SK-N-SH (cell line): ENCODE data around the gene KDM2A. TPM values are rescaled to one million over a fixed set of nuclear protein-coding genes. Genes with fewer than 3 reads are reported as not detected.
"Not testable (repeated sequence)": the region's sequence is repeated elsewhere in the genome, so short reads cannot be mapped to it uniquely, and the experiment has no call there.

Experiments
- CTCF ChIA-PET: fragments of 300-600, 350-600 bp; formaldehyde crosslinking; extraction: SDS; loops from one replicate; lab custom pipeline; 2021; lab: Yijun Ruan, JAX
- POLR2A ChIA-PET: fragments of 350-600 bp; sonication (Branson Sonifier 250); formaldehyde crosslinking; extraction: SDS; loops from one replicate; lab custom pipeline; 2020; ENCODE audit warnings: antibody characterized with exemption, inconsistent platforms; lab: Yijun Ruan, JAX
- DNase-seq: peaks from one replicate; pipeline ENCODE4 v3.0.0; 2012
- H2AFZ ChIP-seq: fragments of 200-600 bp; sonication (generic); 2 replicates; pipeline ENCODE4 v1.8.1; 2016; ENCODE audit warnings: antibody characterized with exemption, mild to moderate bottlenecking, low read depth
- H3F3A ChIP-seq: fragments of 200-600 bp; sonication (generic); replicated peaks from 2 replicates; pipeline ENCODE3; 2016; ENCODE audit warnings: antibody characterized with exemption, mild to moderate bottlenecking; ENCODE audit not compliant: insufficient read depth
- H3K27ac ChIP-seq, 2 experiments: fragments of 200-500 bp in 1 of 2; fragments of 200-600 bp in 1 of 2; sonication (Bioruptor generic) in 1 of 2; sonication (generic), shearing (Covaris generic) in 1 of 2; 2 replicates each; pipeline versions ENCODE4 v1.5.1 to v1.6.1; 2014 to 2016; ENCODE audit warnings: low read depth in 2 of 2, inconsistent platforms in 1 of 2, low read length in 1 of 2, mild to moderate bottlenecking in 1 of 2, mixed read lengths in 1 of 2
- H3K27me3 ChIP-seq: fragments of 200-600 bp; sonication (generic), shearing (Covaris generic); 2 replicates; pipeline ENCODE4 v1.6.1; 2016; ENCODE audit warnings: mixed run types; ENCODE audit not compliant: insufficient read depth
- H3K36me3 ChIP-seq, 2 experiments: fragments of 200-500 bp in 1 of 2; fragments of 200-600 bp in 1 of 2; sonication (Bioruptor generic) in 1 of 2; sonication (generic) in 1 of 2; replicated peaks in 1 of 2; 2 replicates each; pipeline versions ENCODE3 to v1.5.1; 2014 to 2016; ENCODE audit warnings: low read length in 1 of 2, mild to moderate bottlenecking in 1 of 2; ENCODE audit not compliant: insufficient read depth in 2 of 2, control insufficient read depth in 1 of 2
- H3K4me1 ChIP-seq, 2 experiments: fragments of 200-500 bp in 1 of 2; fragments of 200-600 bp in 1 of 2; sonication (Bioruptor generic) in 1 of 2; sonication (generic), shearing (Covaris generic) in 1 of 2; 2 replicates each; pipeline versions ENCODE4 v1.5.1 to v1.6.1; 2014 to 2016; ENCODE audit warnings: low read depth in 1 of 2, low read length in 1 of 2, mixed run types in 1 of 2; ENCODE audit not compliant: insufficient read depth in 2 of 2, control insufficient read depth in 1 of 2
- H3K4me2 ChIP-seq: fragments of 200-600 bp; sonication (generic), shearing (Covaris generic); 2 replicates; pipeline ENCODE4 v1.6.1; 2017; ENCODE audit warnings: mixed run types
- H3K4me3 ChIP-seq, 2 experiments: fragments of 200-500 bp in 1 of 2; fragments of 200-600 bp in 1 of 2; sonication (Bioruptor generic) in 1 of 2; sonication (generic), shearing (Covaris generic) in 1 of 2; 2 replicates each; pipeline versions ENCODE4 v1.5.1 to v1.8.1; 2014 to 2016; ENCODE audit warnings: low read depth in 2 of 2, inconsistent platforms in 1 of 2, low read length in 1 of 2, mild to moderate bottlenecking in 1 of 2, mixed read lengths in 1 of 2, moderate library complexity in 1 of 2
- H3K79me2 ChIP-seq: fragments of 200-600 bp; sonication (generic); 2 replicates; pipeline ENCODE4 v1.8.1; 2017; ENCODE audit warnings: mild to moderate bottlenecking; ENCODE audit not compliant: insufficient read depth
- H3K9ac ChIP-seq: fragments of 200-600 bp; sonication (generic); 2 replicates; pipeline ENCODE4 v1.6.1; 2017; ENCODE audit warnings: mixed run types
- H3K9me2 ChIP-seq: fragments of 200-600 bp; sonication (generic); 2 replicates; pipeline ENCODE4 v1.6.1; 2017; ENCODE audit warnings: mixed run types
- H3K9me3 ChIP-seq: fragments of 200-600 bp; sonication (generic); 2 replicates; pipeline ENCODE4 v1.6.1; 2017; ENCODE audit warnings: mixed run types, mild to moderate bottlenecking, moderate library complexity
- H4K20me1 ChIP-seq: fragments of 200-600 bp; sonication (generic); 2 replicates; pipeline ENCODE4 v1.6.1; 2017; ENCODE audit warnings: mild to moderate bottlenecking, mixed run types; ENCODE audit not compliant: insufficient read depth
- CHD2 ChIP-seq: fragments of 150-350 bp; IDR thresholded peaks from 2 replicates; pipeline ENCODE4 v1.6.1; 2018; ENCODE audit warnings: low read length; ENCODE audit not compliant: partially characterized antibody
- GATA2 ChIP-seq: sonication (generic); formaldehyde crosslinking; IDR thresholded peaks from 2 replicates; pipeline ENCODE4 v1.5.0; 2020; ENCODE audit warnings: mild to moderate bottlenecking, missing genetic modification reagents
- MEF2A ChIP-seq: IDR thresholded peaks from 2 replicates; pipeline ENCODE4 v1.4.0; 2012; ENCODE audit warnings: low read depth, borderline replicate concordance
- RCOR1 ChIP-seq: fragments of 150-350 bp; IDR thresholded peaks from 2 replicates; pipeline ENCODE4 v1.6.1; 2017; ENCODE audit warnings: antibody characterized with exemption, low read length
- RFX5 ChIP-seq: IDR thresholded peaks from 2 replicates; pipeline ENCODE4 v1.6.1; 2012; ENCODE audit warnings: mild to moderate bottlenecking, improper control_type of control experiment, low read length
- SIN3A ChIP-seq: IDR thresholded peaks from 2 replicates; pipeline ENCODE4 v1.6.1; 2012; ENCODE audit warnings: low read depth, mild to moderate bottlenecking, low read length, moderate library complexity, borderline replicate concordance
- SMC3 ChIP-seq: IDR thresholded peaks from 2 replicates; pipeline ENCODE4 v1.6.1; 2012; ENCODE audit warnings: low read depth, low read length, improper control_type of control experiment
- TCF12 ChIP-seq: IDR thresholded peaks from 2 replicates; pipeline ENCODE4 v1.4.0; 2012
- TEAD4 ChIP-seq: IDR thresholded peaks from 2 replicates; pipeline ENCODE4 v1.4.0; 2012; ENCODE audit warnings: mild to moderate bottlenecking, borderline replicate concordance; ENCODE audit not compliant: insufficient read depth
- YY1 ChIP-seq: IDR thresholded peaks from 2 replicates; pipeline ENCODE4 v1.4.0; 2012; ENCODE audit warnings: low read depth, mild to moderate bottlenecking
- WGBS: methylation state at CpG from one replicate; pipeline ENCODE4 v1.1.6; 2017; ENCODE audit warnings: low lambda C conversion rate; 5-methylcytosine and 5-hydroxymethylcytosine counted together
- polyA plus RNA-seq, 3 experiments: library from polyadenylated mRNA; depleted of rRNA; stranded (reverse); fragments of >200 nt; gene quantifications; 2 replicates each; pipeline ENCODE4 v1.2.3, GENCODE V29; 2012
- TF ChIP-seq, protein P1 (sequence below): IDR thresholded peaks from 2 replicates; pipeline ENCODE4; 2012
- TF ChIP-seq, protein P2 (sequence below): IDR thresholded peaks from 2 replicates; pipeline ENCODE4 v1.4.0; 2012; ENCODE audit warnings: low read depth, borderline replicate concordance
- TF ChIP-seq, protein P3 (sequence below): fragments of 150-350 bp; IDR thresholded peaks from 2 replicates; pipeline ENCODE4 v1.6.1; 2017; ENCODE audit warnings: antibody characterized with exemption, low read length, low read depth, borderline replicate concordance

The KDM2A gene
- polyA plus RNA-seq, 1 of the 3 experiments (the other 2 are of a cell fraction): 28.4 TPM

DNA sequence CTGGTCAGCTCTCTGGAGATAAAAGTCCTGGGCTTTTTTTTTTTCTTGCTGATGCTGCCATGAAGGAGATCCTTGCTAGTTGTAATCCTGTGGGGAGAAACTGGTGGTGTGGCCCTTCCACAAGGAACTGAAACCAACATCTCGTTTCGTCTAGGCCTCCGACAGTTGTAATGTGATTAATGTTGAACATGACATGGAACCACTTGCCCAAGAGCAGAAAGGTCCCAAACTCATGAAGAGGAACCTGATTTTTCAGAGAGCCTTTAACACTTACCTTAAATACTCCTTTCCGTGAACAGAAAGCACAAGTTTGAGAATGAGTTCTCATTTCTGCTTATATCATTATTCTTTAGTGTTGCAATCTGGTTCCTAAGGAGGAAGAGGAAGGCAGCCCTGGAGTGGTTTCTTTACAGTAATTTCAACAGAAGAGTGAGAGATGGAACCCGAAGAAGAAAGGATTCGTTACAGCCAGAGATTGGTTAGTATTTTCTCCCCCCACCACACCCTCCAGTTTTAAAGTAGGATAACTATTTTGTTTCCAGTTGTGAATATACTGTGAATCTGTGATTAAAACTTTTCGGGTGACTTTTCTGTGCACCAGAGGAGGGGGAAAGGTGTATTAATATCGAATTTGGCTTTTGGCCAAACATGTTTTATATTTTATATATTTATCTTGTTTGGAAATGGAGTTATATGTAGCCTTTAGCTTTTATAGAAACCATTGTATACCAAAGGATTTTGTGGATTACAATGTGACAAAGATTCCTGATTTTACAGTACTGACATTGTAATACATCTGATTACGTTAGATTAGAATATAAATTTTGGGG is 2.0 kb downstream of the KDM2A start (continued):
- TF ChIP-seq GATA2 (no peak), CHD2 (no peak), RCOR1 (no peak), SIN3A (no peak)
- TF ChIP-seq, protein P1, sequence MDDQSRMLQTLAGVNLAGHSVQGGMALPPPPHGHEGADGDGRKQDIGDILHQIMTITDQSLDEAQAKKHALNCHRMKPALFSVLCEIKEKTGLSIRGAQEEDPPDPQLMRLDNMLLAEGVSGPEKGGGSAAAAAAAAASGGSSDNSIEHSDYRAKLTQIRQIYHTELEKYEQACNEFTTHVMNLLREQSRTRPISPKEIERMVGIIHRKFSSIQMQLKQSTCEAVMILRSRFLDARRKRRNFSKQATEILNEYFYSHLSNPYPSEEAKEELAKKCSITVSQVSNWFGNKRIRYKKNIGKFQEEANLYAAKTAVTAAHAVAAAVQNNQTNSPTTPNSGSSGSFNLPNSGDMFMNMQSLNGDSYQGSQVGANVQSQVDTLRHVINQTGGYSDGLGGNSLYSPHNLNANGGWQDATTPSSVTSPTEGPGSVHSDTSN: no peak

DNA sequence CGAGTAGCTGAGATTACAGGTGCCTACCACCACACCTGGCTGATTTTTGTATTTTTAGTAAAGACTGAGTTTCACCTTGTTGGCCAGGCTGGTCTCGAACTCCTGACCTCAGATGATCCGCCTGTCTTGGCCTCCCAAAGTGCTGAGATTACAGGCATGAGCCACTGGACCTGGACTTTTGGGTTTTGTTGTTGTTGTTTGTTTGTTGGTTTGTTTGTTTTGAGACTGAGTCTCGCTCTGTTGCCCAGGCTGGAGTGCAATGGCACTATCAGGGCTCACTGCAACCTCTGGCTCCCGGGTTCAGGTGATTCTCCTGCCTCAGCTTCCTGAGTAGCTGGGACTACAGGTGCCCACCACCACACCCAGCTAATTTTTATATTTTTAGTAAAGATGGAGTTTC is 4.7 kb downstream of the KDM2A start:
- H3K4me1 ChIP-seq, H3K9ac ChIP-seq, H3K4me2 ChIP-seq, DNase-seq, H3K9me2 ChIP-seq, H3K4me3 ChIP-seq, H3K9me3 ChIP-seq, H2AFZ ChIP-seq, H3K27ac ChIP-seq, POLR2A ChIA-PET, H3K27me3 ChIP-seq: not testable (repeated sequence)
- WGBS: 97% methylated on average over 5 of the region's 5 CpGs
- H4K20me1 ChIP-seq: peaks cover 66% of the 10 kb centered on the region
- H3K79me2 ChIP-seq: peaks cover 93% of the 10 kb centered on the region
- peaks cover 0 to 23% of the 10 kb centered on the region in 2 experiments for H3K36me3 ChIP-seq
- H3F3A ChIP-seq: peaks cover 12% of the 10 kb centered on the region
- CTCF ChIA-PET: interaction anchor here (1.7 kb wide), 1 partner anchor 44 kb away, joined by 5 read pairs; no protein-coding TSS in a partner anchor

DNA sequence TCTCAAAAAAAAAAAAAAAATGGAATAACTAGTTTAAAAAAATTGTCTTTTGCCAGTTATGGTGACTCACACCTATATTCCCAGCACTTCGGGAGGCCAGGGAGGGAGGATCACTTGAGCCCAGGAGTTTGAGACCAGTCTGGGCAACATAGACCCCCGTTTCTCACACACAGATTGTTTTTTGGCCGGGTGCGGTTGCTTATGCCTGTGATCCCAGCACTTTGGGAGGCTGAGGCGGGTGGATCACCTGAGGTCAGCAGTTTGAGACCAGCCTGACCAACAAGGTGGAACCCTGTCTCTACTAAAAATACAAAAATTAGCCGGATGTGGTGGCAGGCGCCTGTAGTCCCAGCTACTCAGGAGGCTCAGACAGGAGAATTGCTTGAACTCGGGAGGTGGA is 7.2 kb downstream of the KDM2A start:
- Histone ChIP-seq H4K20me1 (peaks cover 64% of the 10 kb centered on the region), H3K79me2 (peaks cover 100% of the 10 kb centered on the region), H3K36me3 (peaks cover 0 to 23% of the 10 kb centered on the region in 2 experiments)
- H3K9ac ChIP-seq, POLR2A ChIA-PET, H3K4me1 ChIP-seq, H3F3A ChIP-seq, H3K9me2 ChIP-seq, H3K27me3 ChIP-seq, H3K9me3 ChIP-seq, DNase-seq, H3K4me3 ChIP-seq, H2AFZ ChIP-seq, H3K27ac ChIP-seq, H3K4me2 ChIP-seq: not testable (repeated sequence)
- CTCF ChIA-PET: interaction anchor here (1.4 to 3.3 kb wide), 3 partner anchors 9 to 257 kb away, joined by 3 to 15 read pairs (median 4); partner anchors contain the start of gene KDM2A
- WGBS: 94% methylated on average over 7 of the region's 8 CpGs

DNA sequence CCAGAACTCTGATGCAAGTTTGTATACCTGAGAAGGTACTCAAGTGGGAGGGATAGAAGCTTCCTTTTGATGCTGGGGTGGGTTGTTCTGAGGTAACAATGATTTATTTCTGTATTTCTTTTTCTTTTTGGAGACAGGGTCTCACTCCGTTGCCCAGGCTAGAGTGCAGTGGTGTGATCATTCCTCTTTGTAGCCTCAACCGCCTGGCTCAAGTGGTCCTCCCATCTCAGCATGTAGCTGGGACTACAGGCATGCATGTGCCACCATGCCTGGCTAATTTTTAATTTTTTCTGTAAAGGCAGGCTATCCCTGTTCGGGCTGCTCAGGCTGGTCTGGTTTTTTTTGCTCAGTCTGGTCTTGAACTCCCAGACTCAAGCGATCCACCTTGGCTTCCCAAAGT is 7.9 kb downstream of the KDM2A start:
- Histone ChIP-seq H3F3A (no peaks in the 10 kb centered on the region), H3K9ac (no peak overlapping the region), H3K4me2 (no peak overlapping the region), H2AFZ (no peak overlapping the region), H3K79me2 (peaks cover 100% of the 10 kb centered on the region), H3K9me2 (no peaks in the 10 kb centered on the region), H3K27me3 (no peaks in the 10 kb centered on the region), H3K36me3 (peaks cover 3 to 23% of the 10 kb centered on the region in 2 experiments), H3K9me3 (no peaks in the 10 kb centered on the region), H3K4me1 (peaks cover 0 to 2% of the 10 kb centered on the region in 2 experiments; a peak in 2 of 4 replicates), H4K20me1 (peaks cover 59% of the 10 kb centered on the region), H3K4me3 (no peak overlapping the region), H3K27ac (no peak overlapping the region)
- 94% methylated on average over 4 of the region's 4 CpGs for WGBS
- ChIA-PET POLR2A (no interaction called here), CTCF (interaction anchor here (0.8 to 3.3 kb wide), 2 partner anchors 9 to 41 kb away, joined by 3 to 15 read pairs; partner anchors contain the start of gene KDM2A)
- DNase-seq: no peak
- TF ChIP-seq, protein P2, sequence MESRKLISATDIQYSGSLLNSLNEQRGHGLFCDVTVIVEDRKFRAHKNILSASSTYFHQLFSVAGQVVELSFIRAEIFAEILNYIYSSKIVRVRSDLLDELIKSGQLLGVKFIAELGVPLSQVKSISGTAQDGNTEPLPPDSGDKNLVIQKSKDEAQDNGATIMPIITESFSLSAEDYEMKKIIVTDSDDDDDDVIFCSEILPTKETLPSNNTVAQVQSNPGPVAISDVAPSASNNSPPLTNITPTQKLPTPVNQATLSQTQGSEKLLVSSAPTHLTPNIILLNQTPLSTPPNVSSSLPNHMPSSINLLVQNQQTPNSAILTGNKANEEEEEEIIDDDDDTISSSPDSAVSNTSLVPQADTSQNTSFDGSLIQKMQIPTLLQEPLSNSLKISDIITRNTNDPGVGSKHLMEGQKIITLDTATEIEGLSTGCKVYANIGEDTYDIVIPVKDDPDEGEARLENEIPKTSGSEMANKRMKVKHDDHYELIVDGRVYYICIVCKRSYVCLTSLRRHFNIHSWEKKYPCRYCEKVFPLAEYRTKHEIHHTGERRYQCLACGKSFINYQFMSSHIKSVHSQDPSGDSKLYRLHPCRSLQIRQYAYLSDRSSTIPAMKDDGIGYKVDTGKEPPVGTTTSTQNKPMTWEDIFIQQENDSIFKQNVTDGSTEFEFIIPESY: no peak
- no peak for TF ChIP-seq SIN3A
- no peak for TF ChIP-seq GATA2
- TF ChIP-seq YY1: no peak
- no peak for TF ChIP-seq RFX5
- TF ChIP-seq MEF2A: no peak
- no peak for TF ChIP-seq TCF12
- TF ChIP-seq SMC3: no peak
- no peak for TF ChIP-seq TEAD4
- TF ChIP-seq, protein P3, sequence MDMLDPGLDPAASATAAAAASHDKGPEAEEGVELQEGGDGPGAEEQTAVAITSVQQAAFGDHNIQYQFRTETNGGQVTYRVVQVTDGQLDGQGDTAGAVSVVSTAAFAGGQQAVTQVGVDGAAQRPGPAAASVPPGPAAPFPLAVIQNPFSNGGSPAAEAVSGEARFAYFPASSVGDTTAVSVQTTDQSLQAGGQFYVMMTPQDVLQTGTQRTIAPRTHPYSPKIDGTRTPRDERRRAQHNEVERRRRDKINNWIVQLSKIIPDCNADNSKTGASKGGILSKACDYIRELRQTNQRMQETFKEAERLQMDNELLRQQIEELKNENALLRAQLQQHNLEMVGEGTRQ: no peak
